ENCODE data around the gene GALK1.

GRCh38 chr17:75793460-75793859, 28.5 kb upstream of the GALK1 start:
- no peak for TF ChIP-seq CTCF (conservative IDR thresholded peaks at IDR 0.05; ENCODE audit: low read depth, low read length)
- no peak for TF ChIP-seq EZH2 (IDR thresholded peaks at IDR 0.05; ENCODE audit: low read length, unreplicated experiment)

Data from PC-3 (cell line).